Nephron progenitor cell (in vitro differentiated cells): ENCODE measurements around the gene TSPO.
A peak's percentile ranks its signal among the peaks of the same experiment; 100 is the strongest.

Source experiments
- DNase-seq: peaks from one replicate; pipeline ENCODE4 v3.0.0; 2021
- H3K27ac Mint-ChIP-seq: 2 replicates; pipeline ENCODE4 v1.8.0; 2021; ENCODE audit warnings: mild to moderate bottlenecking, moderate library complexity, mixed read lengths
- H3K27me3 Mint-ChIP-seq: 2 replicates; pipeline ENCODE4 v1.8.0; 2021; ENCODE audit warnings: mild to moderate bottlenecking, low read depth, mixed read lengths; ENCODE audit not compliant: poor library complexity
- H3K36me3 Mint-ChIP-seq: 2 replicates; pipeline ENCODE4 v1.8.0; 2021; ENCODE audit warnings: low read depth, mixed read lengths
- H3K4me1 Mint-ChIP-seq: 2 replicates; pipeline ENCODE4 v1.8.0; 2021; ENCODE audit warnings: mixed read lengths
- H3K4me3 Mint-ChIP-seq: 2 replicates; pipeline ENCODE4 v1.8.0; 2021; ENCODE audit warnings: mild to moderate bottlenecking, moderate library complexity, mixed read lengths
- H3K9me3 Mint-ChIP-seq: 2 replicates; pipeline ENCODE4 v1.8.0; 2021; ENCODE audit warnings: mild to moderate bottlenecking, moderate library complexity, mixed read lengths
- TF ChIP-seq, protein P1 (sequence below): fragments of 200-600 bp; sonication (generic); IDR thresholded peaks from 2 replicates; pipeline ENCODE4 v1.5.0; 2021; ENCODE audit warnings: antibody characterized with exemption

The TSPO gene

DNA sequence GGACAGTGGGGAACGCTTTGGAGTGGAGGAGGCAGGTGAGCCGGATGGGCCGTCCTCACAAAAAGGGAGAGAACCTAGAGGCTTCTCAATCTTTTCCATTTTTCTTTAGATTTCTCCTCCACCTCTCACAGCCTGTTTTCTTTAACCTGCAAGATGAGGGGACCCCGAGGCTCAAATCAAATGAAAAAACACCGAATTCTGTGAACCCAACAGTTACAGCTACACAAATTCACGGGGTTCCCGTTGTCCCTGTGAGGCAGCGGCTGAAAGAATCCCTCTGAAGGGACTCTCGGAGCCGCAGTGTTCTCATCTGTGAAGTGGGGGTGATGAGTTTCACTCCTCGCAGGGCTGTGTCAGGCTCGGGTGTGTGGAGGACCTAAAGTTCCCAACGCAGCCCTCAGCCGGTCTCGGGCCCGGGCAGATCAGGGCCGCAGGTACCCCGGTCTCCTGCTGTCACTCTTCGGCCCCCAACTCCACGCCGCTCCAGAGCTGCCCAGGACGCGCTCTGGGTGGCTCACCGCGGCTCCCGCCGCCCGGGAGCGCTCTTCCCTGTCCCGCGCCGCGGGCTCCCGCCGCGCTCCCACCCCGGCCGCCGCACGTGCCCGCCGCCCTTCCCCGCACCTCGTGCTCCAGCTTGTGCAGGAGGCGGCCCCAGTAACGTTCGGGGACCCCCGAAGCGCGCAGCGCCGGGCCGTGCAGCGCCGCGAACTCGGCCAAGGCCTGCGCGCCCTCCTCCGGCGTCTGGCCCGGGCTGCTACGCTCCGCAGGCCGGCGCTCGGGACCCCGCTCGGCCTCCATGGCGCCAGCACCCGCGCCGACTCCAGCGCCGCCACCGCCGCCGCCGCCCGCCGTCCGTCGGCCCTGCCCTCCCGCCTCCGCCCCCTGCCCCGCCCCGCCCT, 35.2 kb downstream of the TSPO start, which contains the start of gene TTLL12:
Gene TTLL12, minus strand, starts transcription at position 863 of the 899 bp plus-strand sequence. Its CDS starts 65 bp downstream, at position 798.
- Mint-ChIP-seq H3K27me3 (peaks cover 14% of the 10 kb centered on the region), H3K27ac (no peak within 1 kb of the TSS), H3K4me3 (peak within 1 kb of the TSS; percentile 76), H3K4me1 (peaks cover 25% of the 10 kb centered on the region), H3K9me3 (peaks cover 15% of the 10 kb centered on the region), H3K36me3 (peaks cover 15% of the 10 kb centered on the region)
- TF ChIP-seq, protein P1, sequence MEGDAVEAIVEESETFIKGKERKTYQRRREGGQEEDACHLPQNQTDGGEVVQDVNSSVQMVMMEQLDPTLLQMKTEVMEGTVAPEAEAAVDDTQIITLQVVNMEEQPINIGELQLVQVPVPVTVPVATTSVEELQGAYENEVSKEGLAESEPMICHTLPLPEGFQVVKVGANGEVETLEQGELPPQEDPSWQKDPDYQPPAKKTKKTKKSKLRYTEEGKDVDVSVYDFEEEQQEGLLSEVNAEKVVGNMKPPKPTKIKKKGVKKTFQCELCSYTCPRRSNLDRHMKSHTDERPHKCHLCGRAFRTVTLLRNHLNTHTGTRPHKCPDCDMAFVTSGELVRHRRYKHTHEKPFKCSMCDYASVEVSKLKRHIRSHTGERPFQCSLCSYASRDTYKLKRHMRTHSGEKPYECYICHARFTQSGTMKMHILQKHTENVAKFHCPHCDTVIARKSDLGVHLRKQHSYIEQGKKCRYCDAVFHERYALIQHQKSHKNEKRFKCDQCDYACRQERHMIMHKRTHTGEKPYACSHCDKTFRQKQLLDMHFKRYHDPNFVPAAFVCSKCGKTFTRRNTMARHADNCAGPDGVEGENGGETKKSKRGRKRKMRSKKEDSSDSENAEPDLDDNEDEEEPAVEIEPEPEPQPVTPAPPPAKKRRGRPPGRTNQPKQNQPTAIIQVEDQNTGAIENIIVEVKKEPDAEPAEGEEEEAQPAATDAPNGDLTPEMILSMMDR = no peak
- peak; percentile 81 for DNase-seq

DNA sequence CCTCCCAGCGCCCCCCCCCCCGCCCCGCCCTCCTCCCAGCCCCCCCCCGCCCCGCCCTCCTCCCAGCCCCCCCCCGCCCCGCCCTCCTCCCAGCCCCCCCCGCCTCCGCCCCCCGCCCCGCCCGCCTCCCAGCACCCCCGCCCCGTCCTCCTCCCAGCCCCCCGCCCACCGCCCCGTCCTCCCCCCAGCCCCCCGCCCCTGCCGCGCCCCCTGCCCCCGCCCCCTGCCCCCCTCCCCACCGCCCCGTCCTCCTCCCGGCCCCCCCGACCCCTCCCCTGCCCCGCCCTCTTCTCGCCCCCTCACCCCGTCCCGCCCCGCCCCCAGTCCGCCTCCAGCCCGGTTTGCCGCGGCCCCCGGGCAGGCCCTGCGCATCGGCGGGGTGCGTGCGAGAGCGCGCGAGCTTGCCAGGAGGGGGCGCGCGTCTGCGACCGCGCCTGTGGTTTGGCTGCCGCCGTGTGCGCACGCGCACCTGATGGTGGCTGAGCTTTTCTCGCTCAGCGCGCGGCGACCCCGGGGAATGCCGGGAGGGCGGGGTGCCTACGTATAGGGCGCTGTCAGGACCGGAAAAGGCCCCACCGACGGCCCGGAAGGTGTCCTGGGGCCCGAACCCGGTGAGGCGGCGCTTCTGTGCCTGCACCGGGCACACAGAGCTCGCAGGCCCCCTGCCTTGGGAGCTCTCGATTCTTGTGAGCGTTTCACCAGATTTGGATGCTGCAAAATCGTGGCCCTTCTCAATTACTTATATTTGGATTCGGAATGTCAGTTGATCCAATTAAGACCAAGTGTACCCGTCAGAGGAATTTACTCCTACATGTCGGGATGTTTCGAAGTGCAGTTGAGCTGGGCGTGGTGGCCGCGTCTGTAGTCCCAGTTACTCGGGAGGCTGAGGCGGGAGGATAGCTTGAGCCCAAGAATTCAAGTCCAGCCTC, 36.1 kb downstream of the TSPO start:
- H3K4me3 Mint-ChIP-seq = peak overlapping the region; percentile 69
- H3K36me3 Mint-ChIP-seq = peaks cover 11% of the 10 kb centered on the region
- peaks cover 21% of the 10 kb centered on the region for H3K9me3 Mint-ChIP-seq
- H3K4me1 Mint-ChIP-seq = peaks cover 25% of the 10 kb centered on the region
- TF ChIP-seq, protein P1 = peak; percentile 58
- DNase-seq = peak; percentile 95
- H3K27me3 Mint-ChIP-seq = peaks cover 20% of the 10 kb centered on the region
- no peak overlapping the region for H3K27ac Mint-ChIP-seq

DNA sequence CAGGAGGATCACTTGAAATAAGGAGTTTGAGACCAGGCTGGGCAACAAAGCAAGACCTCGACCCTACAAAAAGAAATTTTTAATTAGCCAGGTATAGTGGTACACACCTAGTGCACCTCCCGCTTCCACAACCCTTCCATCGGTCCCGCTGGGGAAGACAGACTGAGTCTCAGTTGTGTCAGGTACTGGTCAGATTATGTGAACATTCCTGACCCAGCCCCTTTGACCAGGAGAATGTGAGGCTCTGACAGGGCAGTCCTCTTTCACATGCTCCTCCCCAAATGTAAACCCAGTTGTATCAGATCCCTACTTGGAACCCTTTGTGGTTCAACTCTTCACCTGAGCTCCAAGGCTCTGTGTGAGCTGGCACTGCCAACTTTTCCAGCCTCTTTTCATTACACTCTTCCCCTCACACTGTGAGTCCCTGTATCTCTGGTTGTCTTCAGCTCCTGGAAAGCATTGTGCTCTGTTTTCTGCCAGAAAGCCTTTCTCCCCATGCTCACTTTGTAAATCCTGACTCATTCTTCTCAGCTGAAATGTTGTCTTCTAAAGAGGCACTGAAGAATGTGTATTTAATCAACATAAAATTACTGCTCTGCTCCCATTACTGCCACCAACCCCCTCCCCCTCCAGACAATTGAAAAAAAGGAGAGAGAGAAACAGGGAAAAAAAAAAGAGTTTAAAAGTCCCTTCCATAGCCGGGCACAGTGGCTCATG, 37.6 kb downstream of the TSPO start:
- Mint-ChIP-seq H3K9me3 (peaks cover 21% of the 10 kb centered on the region), H3K27me3 (peaks cover 20% of the 10 kb centered on the region), H3K36me3 (peaks cover 7% of the 10 kb centered on the region), H3K4me1 (peaks cover 16% of the 10 kb centered on the region), H3K4me3 (peak overlapping the region; percentile 19), H3K27ac (peak overlapping the region; percentile 11)
- no peak for DNase-seq
- TF ChIP-seq, protein P1 = no peak

DNA sequence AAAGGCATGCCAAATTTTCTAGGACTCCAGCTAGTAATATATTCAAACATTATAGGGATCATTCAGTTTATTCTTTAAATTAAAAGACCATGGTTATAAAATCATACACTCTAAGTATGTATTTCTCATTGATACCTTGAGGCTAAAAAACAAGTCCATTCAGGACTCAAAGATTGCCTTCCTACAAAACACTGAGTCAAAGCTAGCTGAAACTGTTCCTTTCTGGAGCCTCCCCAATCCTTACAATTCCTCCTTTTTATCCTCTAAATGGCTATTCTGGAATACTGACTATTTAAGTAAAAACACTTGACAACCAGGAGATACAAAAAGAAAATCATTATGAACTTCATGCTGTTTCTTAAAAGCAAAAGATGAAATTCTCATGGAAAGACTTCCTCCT, 40.5 kb downstream of the TSPO start:
- no peak overlapping the region for H3K4me3 Mint-ChIP-seq
- DNase-seq = no peak
- peaks cover 21% of the 10 kb centered on the region for H3K9me3 Mint-ChIP-seq
- TF ChIP-seq, protein P1 = no peak
- H3K27ac Mint-ChIP-seq = no peak overlapping the region
- H3K36me3 Mint-ChIP-seq = no peaks in the 10 kb centered on the region
- peaks cover 30% of the 10 kb centered on the region for H3K27me3 Mint-ChIP-seq
- H3K4me1 Mint-ChIP-seq = no peaks in the 10 kb centered on the region

DNA sequence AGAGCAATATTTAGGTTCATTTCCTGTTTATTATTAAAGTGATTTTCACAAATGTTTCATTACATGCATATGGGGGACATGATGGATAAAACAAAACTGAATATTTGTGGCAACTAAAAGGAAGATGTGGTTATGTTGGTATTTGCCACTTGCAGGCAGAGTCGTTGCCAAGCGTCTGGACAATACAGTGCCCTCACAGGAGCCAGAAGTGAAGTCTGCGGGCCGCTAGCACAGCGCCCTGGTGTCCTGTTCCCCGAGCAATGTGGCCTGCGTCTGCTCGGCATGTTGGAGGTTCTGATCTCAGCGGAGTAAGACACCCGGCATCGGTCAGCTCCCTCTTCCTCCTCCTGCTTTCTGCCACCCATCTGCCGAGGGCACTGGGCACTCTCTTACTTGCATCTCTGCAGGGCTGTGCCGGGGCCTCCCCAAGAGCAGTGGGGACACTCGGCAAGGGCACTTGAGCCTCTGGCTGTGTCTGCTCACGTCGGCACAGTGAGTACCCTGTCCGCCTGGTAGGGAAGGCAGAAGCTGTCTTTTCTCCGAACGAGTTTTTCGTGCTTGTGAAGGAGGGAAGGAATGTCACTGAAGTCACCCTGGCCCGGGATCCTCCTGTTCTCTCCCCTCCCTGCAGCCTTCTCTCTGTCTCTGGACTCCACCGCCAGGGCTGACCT, 46.0 kb downstream of the TSPO start:
- H3K4me1 Mint-ChIP-seq = peaks cover 4% of the 10 kb centered on the region
- TF ChIP-seq, protein P1 = no peak
- H3K27ac Mint-ChIP-seq = no peak overlapping the region
- no peak for DNase-seq
- H3K4me3 Mint-ChIP-seq = no peak overlapping the region
- H3K9me3 Mint-ChIP-seq = no peaks in the 10 kb centered on the region
- H3K27me3 Mint-ChIP-seq = peaks cover 16% of the 10 kb centered on the region
- H3K36me3 Mint-ChIP-seq = peaks cover 17% of the 10 kb centered on the region
